GM19395 (cell line): ENCODE results near the gene SRPX2.
"Not testable (repeated sequence)": the region's sequence is repeated elsewhere in the genome, so short reads cannot be mapped to it uniquely, and the experiment has no call there.

Experiments
- ATAC-seq: cut with Tn5 transposase; IDR thresholded peaks from one replicate; pipeline ENCODE4 v1.9.1; 2021; ENCODE audit warnings: mild to moderate bottlenecking, moderate library complexity; ENCODE audit not compliant: unreplicated experiment

Gene SRPX2

DNA sequence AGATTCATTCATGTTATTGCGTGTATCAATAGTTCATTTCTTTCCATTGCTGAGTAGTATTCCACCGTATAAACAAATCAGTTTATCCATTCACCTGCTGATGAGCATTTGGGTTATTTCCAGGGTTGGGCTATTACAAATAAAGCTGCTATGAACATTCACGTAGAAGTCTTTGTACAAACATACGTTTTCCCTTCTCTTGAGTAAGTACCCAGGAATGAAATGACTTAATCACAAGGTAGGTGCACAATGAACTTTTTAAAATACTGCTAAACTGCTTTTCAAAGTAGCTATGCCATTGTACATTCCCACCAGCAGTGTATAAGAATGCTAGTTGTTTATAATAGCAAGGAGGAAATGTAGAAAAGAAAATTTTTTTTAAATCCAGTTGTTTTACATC, 52.0 kb downstream of the SRPX2 start:
- ATAC-seq = no peak

DNA sequence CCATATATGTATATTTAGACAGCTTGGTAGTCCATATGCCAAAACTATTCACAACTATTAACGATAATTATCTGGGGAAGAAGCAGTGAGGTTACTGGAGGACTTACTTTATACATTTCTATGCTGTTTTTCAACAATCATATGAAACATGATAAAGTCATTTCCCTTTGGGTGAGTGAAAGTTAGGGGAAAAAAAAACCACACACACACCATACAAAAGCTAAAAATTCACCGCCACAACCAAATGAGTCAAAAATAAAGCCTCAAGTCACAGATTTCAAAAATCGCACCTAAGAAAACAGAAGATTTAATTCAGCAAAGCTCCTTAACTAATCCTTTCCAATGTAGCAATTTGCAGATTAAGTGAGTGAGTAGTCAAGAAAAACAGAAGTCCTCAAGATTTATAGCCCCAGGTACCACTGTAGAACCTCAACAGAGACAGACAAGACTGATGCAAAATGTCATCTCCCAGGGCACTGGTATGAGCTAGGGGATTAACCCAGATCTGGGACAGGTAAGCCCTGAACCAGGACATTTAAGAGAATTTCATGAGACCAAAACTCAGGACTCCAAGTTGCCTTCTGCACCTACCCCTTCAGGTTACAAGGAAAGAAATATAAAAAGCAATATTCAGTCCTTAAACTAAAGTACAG, 52.8 kb downstream of the SRPX2 start:
- ATAC-seq = no peak

DNA sequence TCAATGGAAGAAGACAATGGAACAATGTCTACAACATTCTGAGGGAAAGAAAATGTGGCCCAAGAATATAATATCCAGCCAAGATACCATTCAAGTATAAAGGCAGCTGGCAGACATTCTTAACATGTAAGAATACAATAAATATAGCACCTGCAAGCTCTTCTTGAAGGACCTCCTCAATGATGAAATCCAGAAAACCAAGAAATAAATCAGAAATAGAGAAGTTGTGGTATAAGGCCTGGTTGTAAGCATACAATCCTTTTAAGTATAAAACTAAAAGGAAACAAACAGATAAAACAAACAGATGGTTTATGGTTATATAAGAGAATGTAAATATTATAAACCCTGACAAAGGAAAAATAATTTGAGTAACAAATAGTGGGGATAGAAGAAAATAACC, 54.6 kb downstream of the SRPX2 start:
- no peak for ATAC-seq

DNA sequence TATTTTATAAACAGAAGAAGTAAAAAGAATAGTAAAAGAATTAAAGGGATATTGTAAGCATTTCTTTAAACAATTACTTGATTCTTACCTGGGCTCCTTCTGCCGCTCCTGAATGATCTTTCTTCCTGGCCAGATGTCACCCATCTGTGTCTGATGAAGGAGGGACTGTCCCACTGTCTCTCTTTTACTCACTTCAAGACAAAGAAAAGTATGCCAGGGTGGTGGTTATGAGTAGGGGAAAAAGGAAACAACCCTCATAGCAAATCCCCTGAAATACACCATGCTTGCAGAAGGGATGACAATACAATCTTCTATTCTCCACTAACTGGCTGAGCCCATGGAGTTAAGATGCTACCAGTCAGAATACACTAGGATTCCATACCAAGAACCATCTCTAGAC, 56.8 kb downstream of the SRPX2 start:
- peak; percentile 63 for ATAC-seq

DNA sequence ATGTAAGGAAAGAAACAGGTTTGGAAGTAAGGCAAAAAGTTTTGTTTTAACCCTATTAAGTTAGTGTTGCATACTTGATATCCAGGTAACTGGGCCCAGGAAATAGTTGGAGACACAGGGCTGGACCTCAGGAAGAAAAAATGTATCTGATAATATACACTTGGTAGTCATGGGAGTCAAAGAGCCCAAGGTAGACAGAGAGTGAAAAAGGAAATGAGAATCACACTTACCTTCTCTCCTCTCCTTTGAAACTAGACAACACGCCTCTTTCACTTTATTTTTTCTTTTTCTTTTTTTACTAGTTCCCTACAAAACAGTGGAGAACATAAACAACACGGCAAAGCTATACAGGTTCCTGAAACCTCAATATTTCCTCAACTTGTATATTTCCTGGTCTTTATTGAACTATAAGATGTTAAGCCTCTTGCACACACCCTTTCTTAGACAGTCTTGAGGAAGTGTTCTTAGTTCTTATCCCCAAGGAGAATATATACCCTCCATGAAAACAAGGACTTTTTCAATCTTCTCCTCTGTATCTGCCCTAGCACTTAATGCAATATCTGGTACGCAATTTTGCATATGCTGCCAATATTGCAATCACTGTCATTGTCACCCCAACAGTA, 60.7 kb downstream of the SRPX2 start:
- peak; percentile 53 for ATAC-seq

DNA sequence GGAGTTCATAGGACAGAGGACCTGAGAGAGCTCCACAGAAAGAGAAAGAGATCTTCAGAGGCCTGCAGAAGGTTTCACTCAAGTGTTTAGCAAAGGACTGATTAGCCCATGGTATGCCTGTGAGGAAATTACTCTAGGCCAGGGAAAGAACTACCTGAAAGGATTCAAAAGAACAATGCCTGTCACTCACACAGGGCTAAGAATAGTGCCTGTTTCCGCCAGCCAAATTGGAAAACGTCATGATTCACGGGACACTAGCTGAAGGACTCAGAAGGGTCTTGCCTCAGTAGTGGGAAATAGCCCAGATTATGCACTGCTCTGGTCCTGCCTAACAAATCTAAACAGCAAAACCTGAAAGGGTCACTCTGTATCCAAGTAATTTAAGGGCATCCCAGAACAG, 66.8 kb downstream of the SRPX2 start:
- no peak for ATAC-seq

DNA sequence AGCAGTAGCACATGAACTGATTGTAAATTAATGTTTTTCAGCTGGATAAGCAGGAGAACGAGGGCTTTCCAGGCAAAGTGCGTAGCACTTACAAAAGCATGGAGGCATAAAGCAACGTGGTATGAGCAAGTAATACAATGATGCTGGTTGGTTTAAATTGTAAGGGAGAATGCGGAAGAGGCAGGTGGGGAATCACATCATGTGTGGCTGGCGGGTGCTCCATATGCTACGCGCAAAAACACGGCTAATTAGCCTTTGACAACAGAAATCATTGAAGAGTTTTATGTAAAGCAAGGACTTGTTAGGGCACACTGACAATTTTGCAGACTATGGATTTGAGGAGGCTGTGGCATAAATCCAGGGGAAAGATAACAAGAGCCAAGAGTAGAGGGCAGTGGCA, 73.4 kb downstream of the SRPX2 start:
- ATAC-seq = no peak

DNA sequence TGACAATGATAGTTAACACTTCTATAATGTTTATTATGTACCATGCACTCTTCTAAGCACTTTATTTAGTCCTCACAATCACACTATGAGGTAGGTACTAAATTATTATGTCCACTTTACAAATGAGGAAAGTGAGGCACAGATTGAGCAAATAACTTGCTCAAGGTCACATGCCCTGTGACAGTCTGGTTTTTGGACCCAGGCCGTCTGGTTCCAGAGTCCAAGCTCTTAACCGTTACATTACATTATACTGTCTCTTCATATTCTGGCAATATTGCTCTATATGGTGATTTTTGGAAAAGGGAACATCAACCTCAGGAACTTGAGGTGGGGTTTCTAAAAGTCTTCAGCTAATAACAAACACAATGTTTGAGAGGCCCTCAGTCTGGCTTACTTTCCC, 75.1 kb downstream of the SRPX2 start:
- no peak for ATAC-seq

DNA sequence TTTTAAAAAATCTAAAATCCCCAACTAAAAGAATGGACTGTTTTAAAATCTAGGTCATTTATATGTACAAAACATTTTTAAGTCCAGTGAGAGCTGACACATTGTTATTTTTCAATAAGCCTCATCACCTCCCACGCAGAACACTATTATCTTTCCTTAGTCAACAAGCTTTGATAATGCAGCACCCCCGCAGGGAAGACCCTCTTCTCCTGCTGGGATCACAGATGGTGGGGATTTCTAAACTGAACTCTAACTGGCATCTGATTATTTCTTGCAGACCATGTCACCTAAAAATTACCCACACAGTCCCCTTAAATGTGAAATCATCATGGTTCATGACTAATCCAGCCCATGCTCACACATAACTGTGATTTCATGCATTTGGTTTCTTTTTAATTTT, 76.3 kb downstream of the SRPX2 start:
- no peak for ATAC-seq

DNA sequence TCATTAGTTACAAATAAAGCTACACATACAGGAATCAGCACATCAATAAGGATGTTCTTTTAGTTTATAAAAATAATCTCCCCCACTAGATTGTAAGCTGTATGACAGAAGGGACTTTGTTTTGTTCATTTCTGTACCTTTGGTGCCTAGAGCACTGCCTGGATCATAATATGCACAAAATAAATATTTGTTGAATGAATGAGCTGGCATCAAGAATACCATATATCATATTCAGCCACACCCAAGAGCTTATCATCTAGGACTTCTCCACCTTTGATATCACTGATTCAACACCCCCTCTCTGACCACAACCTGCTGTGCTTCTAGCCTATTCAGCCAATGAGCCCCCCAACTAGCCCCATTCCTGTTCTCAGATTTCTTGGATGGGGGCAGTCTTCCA, 77.3 kb downstream of the SRPX2 start:
- ATAC-seq = no peak

DNA sequence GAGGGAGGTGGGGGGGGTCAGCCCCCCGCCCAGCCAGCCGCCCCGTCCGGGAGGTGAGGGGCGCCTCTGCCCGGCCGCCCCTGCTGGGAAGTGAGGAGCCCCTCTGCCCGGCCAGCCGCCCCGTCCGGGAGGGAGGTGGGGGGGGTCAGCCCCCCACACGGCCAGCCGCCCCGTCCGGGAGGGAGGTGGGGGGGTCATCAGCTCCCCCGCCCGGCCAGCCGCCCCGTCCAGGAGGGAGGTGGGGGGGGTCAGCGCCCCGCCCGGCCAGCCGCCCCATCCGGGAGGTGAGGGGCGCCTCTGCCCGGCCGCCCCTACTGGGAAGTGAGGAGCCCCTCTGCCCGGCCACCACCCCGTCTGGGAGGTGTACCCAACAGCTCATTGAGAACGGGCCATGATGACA, 80.0 kb downstream of the SRPX2 start:
- ATAC-seq = not testable (repeated sequence)
